Left ventricle myocardium inferior (tissue), 1 donor: ENCODE measurements around the gene ARHGAP24. TPM values are rescaled to one million over a fixed set of nuclear protein-coding genes. Genes with fewer than 3 reads are reported as not detected.

Source experiments
- DNase-seq: peaks from one replicate; pipeline ENCODE4 v3.0.0-alpha.2; 2020
- H3K27ac ChIP-seq: fragments of 200-600 bp; replicated peaks from 2 replicates; pipeline ENCODE4 v1.8.0; 2021
- H3K27me3 ChIP-seq: fragments of 200-600 bp; 2 replicates; pipeline ENCODE4 v1.8.0; 2021; ENCODE audit warnings: low read depth
- H3K36me3 ChIP-seq: fragments of 200-600 bp; 2 replicates; pipeline ENCODE4 v1.8.0; 2021
- H3K4me1 ChIP-seq: fragments of 200-600 bp; 2 replicates; pipeline ENCODE4 v1.8.0; 2021
- H3K4me3 ChIP-seq: fragments of 200-600 bp; 2 replicates; pipeline ENCODE4 v1.8.0; 2021; ENCODE audit warnings: mild to moderate bottlenecking, moderate library complexity
- H3K9me3 ChIP-seq: fragments of 200-600 bp; replicated peaks from 2 replicates; pipeline ENCODE4 v1.8.0; 2021
- intact Hi-C: fragments of 100-400 bp; cut with micrococcal nuclease; formaldehyde crosslinking; loops from one replicate; pipeline ENCODE4 v1.11.0; 2022
- total RNA-seq: library from RNA; stranded (reverse); fragmentation: NEBNext Ultra II Directional; extraction: Animal tissue kit (Norgen Biotek cat#: 25700); gene quantifications from one replicate; pipeline ENCODE4 v1.2.1, GENCODE V29; 2021
- TF ChIP-seq, protein P1 (sequence below): fragments of 200-600 bp; IDR thresholded peaks from 2 replicates; pipeline ENCODE4 v1.8.0; 2021; ENCODE audit warnings: antibody characterized with exemption, mild to moderate bottlenecking, borderline replicate concordance
- donor health status: DM: no; HTN: yes; CAD: no; lungs with severe emphysema.

ARHGAP24 gene
- total RNA-seq, 1 donor from 2014 or later, result 13.7 TPM

- peaks cover 7% of the 10 kb centered on the region for H3K36me3 ChIP-seq
- no peaks in the 10 kb centered on the region for H3K27me3 ChIP-seq
Observed at GRCh38 chr4:85986266-85986665, 511.3 kb downstream of the ARHGAP24 start.

GRCh38 chr4:85993641-85994040, 518.7 kb downstream of the ARHGAP24 start:
- no peaks in the 10 kb centered on the region for H3K4me1 ChIP-seq
- peaks cover 18% of the 10 kb centered on the region for H3K36me3 ChIP-seq
- TF ChIP-seq, protein P1, sequence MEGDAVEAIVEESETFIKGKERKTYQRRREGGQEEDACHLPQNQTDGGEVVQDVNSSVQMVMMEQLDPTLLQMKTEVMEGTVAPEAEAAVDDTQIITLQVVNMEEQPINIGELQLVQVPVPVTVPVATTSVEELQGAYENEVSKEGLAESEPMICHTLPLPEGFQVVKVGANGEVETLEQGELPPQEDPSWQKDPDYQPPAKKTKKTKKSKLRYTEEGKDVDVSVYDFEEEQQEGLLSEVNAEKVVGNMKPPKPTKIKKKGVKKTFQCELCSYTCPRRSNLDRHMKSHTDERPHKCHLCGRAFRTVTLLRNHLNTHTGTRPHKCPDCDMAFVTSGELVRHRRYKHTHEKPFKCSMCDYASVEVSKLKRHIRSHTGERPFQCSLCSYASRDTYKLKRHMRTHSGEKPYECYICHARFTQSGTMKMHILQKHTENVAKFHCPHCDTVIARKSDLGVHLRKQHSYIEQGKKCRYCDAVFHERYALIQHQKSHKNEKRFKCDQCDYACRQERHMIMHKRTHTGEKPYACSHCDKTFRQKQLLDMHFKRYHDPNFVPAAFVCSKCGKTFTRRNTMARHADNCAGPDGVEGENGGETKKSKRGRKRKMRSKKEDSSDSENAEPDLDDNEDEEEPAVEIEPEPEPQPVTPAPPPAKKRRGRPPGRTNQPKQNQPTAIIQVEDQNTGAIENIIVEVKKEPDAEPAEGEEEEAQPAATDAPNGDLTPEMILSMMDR, result no peak
- H3K27ac ChIP-seq, result no peak overlapping the region
- H3K9me3 ChIP-seq, result no peaks in the 10 kb centered on the region
- H3K4me3 ChIP-seq, result no peak overlapping the region
- H3K27me3 ChIP-seq, result no peaks in the 10 kb centered on the region
- intact Hi-C loops, result no loop called here
- DNase-seq, result no peak

More at GRCh38 chr4:85986266-85986665, 511.3 kb downstream of the ARHGAP24 start:
- intact Hi-C loops, result no loop called here
- no peaks in the 10 kb centered on the region for H3K9me3 ChIP-seq
- DNase-seq, result no peak
- TF ChIP-seq, protein P1, result no peak
- H3K27ac ChIP-seq, result no peak overlapping the region
- no peak overlapping the region for H3K4me3 ChIP-seq
- H3K4me1 ChIP-seq, result no peaks in the 10 kb centered on the region

DNA sequence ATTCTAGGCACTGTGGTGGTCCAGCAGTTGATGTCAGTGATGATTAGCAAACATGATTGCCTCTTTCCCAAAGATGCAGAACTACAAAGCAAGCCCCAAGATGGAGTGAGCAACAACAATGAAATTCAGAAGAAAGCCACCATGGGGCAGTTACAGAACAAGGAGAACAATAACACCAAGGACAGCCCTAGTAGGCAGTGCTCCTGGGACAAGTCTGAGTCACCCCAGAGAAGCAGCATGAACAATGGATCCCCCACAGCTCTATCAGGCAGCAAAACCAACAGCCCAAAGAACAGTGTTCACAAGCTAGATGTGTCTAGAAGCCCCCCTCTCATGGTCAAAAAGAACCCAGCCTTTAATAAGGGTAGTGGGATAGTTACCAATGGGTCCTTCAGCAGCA, 519.6 kb downstream of the ARHGAP24 start:
- intact Hi-C loops, result no loop called here
- no peaks in the 10 kb centered on the region for H3K27me3 ChIP-seq
- no peaks in the 10 kb centered on the region for H3K9me3 ChIP-seq
- peaks cover 18% of the 10 kb centered on the region for H3K36me3 ChIP-seq
- no peak for DNase-seq
- no peak overlapping the region for H3K4me3 ChIP-seq
- no peaks in the 10 kb centered on the region for H3K4me1 ChIP-seq
- no peak overlapping the region for H3K27ac ChIP-seq
- TF ChIP-seq, protein P1, result no peak

DNA sequence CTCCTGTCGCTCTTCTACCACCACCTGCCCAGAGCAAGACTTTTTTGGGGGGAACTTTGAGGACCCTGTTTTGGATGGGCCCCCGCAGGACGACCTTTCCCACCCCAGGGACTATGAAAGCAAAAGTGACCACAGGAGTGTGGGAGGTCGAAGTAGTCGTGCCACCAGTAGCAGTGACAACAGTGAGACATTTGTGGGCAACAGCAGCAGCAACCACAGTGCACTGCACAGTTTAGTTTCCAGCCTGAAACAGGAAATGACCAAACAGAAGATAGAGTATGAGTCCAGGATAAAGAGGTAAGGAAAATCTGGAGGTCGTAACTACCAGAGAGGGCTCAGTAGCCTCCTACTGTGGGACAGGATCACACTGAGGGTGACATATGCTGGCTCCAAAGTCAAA, 520.4 kb downstream of the ARHGAP24 start:
- DNase-seq, result no peak
- no peaks in the 10 kb centered on the region for H3K4me1 ChIP-seq
- intact Hi-C loops, result no loop called here
- TF ChIP-seq, protein P1, result no peak
- no peaks in the 10 kb centered on the region for H3K9me3 ChIP-seq
- H3K27me3 ChIP-seq, result no peaks in the 10 kb centered on the region
- H3K27ac ChIP-seq, result no peak overlapping the region
- peaks cover 18% of the 10 kb centered on the region for H3K36me3 ChIP-seq
- no peak overlapping the region for H3K4me3 ChIP-seq

GRCh38 chr4:86001591-86001990, 526.6 kb downstream of the ARHGAP24 start:
- intact Hi-C loops, result no loop called here
- TF ChIP-seq, protein P1, result no peak
- Histone ChIP-seq H3K36me3 (no peaks in the 10 kb centered on the region), H3K27ac (no peak overlapping the region), H3K9me3 (no peaks in the 10 kb centered on the region), H3K4me1 (no peaks in the 10 kb centered on the region), H3K4me3 (no peak overlapping the region), H3K27me3 (no peaks in the 10 kb centered on the region)
- no peak for DNase-seq

DNA sequence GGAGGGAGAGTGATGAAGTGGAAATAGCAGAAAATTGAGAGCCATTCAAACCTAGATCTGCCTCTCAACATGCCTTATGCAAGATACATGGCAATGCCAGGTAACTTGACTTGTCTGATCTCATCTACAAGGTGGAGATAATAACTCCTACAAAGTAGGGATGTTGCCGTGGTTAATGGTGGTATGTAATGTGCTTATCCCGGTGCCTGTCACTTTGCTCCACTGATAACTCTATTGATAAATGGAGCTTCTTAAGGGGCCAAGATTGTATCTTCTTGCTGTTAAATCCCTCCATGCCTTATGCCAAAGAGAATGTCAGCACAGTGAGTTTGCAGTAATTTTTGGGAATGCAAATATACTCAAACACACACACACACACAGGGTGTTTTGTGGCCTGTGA, 529.1 kb downstream of the ARHGAP24 start:
- H3K27me3 ChIP-seq, result no peaks in the 10 kb centered on the region
- TF ChIP-seq, protein P1, result no peak
- no peaks in the 10 kb centered on the region for H3K4me1 ChIP-seq
- intact Hi-C loops, result no loop called here
- H3K9me3 ChIP-seq, result no peaks in the 10 kb centered on the region
- H3K27ac ChIP-seq, result no peak overlapping the region
- H3K36me3 ChIP-seq, result no peaks in the 10 kb centered on the region
- no peak for DNase-seq
- no peak overlapping the region for H3K4me3 ChIP-seq
